COLO829 (cell line): ENCODE data around the gene NCOR2.
A peak's percentile ranks its signal among the peaks of the same experiment; 100 is the strongest.

ENCODE experiments used
- DNase-seq: peaks from one replicate; pipeline ENCODE4 v3.0.0; 2012; ENCODE audit warnings: low spot score

Gene NCOR2

GRCh38 chr12:124559182-124560017 is 8.0 kb downstream of the NCOR2 start:
- no peak for DNase-seq

GRCh38 chr12:124558313-124558712 is 9.1 kb downstream of the NCOR2 start:
- no peak for DNase-seq

GRCh38 chr12:124557518-124558223 is 9.7 kb downstream of the NCOR2 start:
- DNase-seq, result no peak

GRCh38 chr12:124556896-124557501 is 10.4 kb downstream of the NCOR2 start:
- DNase-seq, result no peak

GRCh38 chr12:124556074-124556466 is 11.3 kb downstream of the NCOR2 start:
- DNase-seq, result no peak

- no peak for DNase-seq
Observed at GRCh38 chr12:124555168-124556073, 12.0 kb downstream of the NCOR2 start.

- DNase-seq, result no peak
Observed at GRCh38 chr12:124554429-124555029, 12.9 kb downstream of the NCOR2 start.

- no peak for DNase-seq
Observed at GRCh38 chr12:124553862-124554428, 13.5 kb downstream of the NCOR2 start.

- no peak for DNase-seq
Observed at GRCh38 chr12:124551268-124552144, 15.9 kb downstream of the NCOR2 start.

- no peak for DNase-seq
Observed at GRCh38 chr12:124550123-124551089, 17.0 kb downstream of the NCOR2 start.

- no peak for DNase-seq
Observed at GRCh38 chr12:124549629-124550028, 17.8 kb downstream of the NCOR2 start.

- DNase-seq, result peak; percentile 48
Observed at GRCh38 chr12:124548854-124549378, 18.5 kb downstream of the NCOR2 start.

- no peak for DNase-seq
Observed at GRCh38 chr12:124547626-124548025, 19.8 kb downstream of the NCOR2 start.

- no peak for DNase-seq
Observed at GRCh38 chr12:124545508-124546418, 21.6 kb downstream of the NCOR2 start.

- no peak for DNase-seq
Observed at GRCh38 chr12:124544983-124545382, 22.4 kb downstream of the NCOR2 start.

GRCh38 chr12:124544311-124544970 is 23.0 kb downstream of the NCOR2 start:
- no peak for DNase-seq
